GM23338 (cell line): ENCODE data around the gene TRMT61A. TPM values are rescaled to one million over a fixed set of nuclear protein-coding genes. Genes with fewer than 3 reads are reported as not detected.
A peak's percentile ranks its signal among the peaks of the same experiment; 100 is the strongest.

Source experiments
- ATAC-seq: fragments of 200-7000 bp; cut with Tn5 transposase; 3 replicates; pipeline ENCODE4 v1.9.1; 2020
- DNase-seq: peaks from one replicate; pipeline ENCODE4 v3.0.0-alpha.2; 2015; ENCODE audit warnings: low spot score
- H2AFZ ChIP-seq: fragments of 200-600 bp; sonication (generic); 2 replicates; pipeline ENCODE4 v1.8.0; 2016; ENCODE audit warnings: antibody characterized with exemption, mild to moderate bottlenecking, moderate library complexity
- H3F3A ChIP-seq: fragments of 200-600 bp; sonication (generic); replicated peaks from 2 replicates; pipeline ENCODE4 v1.8.0; 2017; ENCODE audit warnings: antibody characterized with exemption, mixed run types, low read depth
- H3K27ac ChIP-seq: fragments of 200-600 bp; sonication (generic); 2 replicates; pipeline ENCODE4 v1.6.1; 2016; ENCODE audit warnings: low read depth
- H3K27me3 ChIP-seq: fragments of 200-600 bp; sonication (generic); 2 replicates; pipeline ENCODE4 v1.8.0; 2016; ENCODE audit warnings: mild to moderate bottlenecking, mixed run types, moderate library complexity; ENCODE audit not compliant: insufficient read depth
- H3K36me3 ChIP-seq: fragments of 200-600 bp; sonication (generic); 2 replicates; pipeline ENCODE4 v1.8.0; 2016; ENCODE audit warnings: mild to moderate bottlenecking; ENCODE audit not compliant: insufficient read depth
- H3K4me1 ChIP-seq: fragments of 200-600 bp; sonication (generic); 2 replicates; pipeline ENCODE4 v1.8.0; 2016; ENCODE audit warnings: mild to moderate bottlenecking, moderate library complexity; ENCODE audit not compliant: insufficient read depth
- H3K4me2 ChIP-seq: fragments of 200-600 bp; sonication (generic); 2 replicates; pipeline ENCODE4 v1.7.1; 2017; ENCODE audit warnings: mixed run types
- H3K4me3 ChIP-seq: fragments of 200-600 bp; sonication (generic); 2 replicates; pipeline ENCODE4 v1.6.1; 2016; ENCODE audit warnings: mixed run types
- H3K79me2 ChIP-seq: fragments of 200-600 bp; sonication (generic); replicated peaks from 2 replicates; pipeline ENCODE4 v1.8.0; 2017; ENCODE audit warnings: mild to moderate bottlenecking; ENCODE audit not compliant: insufficient read depth
- H3K9me2 ChIP-seq: fragments of 200-600 bp; sonication (generic); 2 replicates; pipeline ENCODE4 v1.8.0; 2017; ENCODE audit not compliant: insufficient read depth
- H4K20me1 ChIP-seq: fragments of 200-600 bp; sonication (generic); replicated peaks from 2 replicates; pipeline ENCODE4 v1.8.0; 2017; ENCODE audit warnings: mild to moderate bottlenecking; ENCODE audit not compliant: insufficient read depth
- H3K27ac Mint-ChIP-seq: 2 replicates; pipeline ENCODE4 v1.8.0; 2020; ENCODE audit warnings: inconsistent platforms, mild to moderate bottlenecking, moderate library complexity, mixed read lengths
- H3K27me3 Mint-ChIP-seq: 3 replicates; pipeline ENCODE4 v1.8.0; 2022; ENCODE audit warnings: low read depth, mild to moderate bottlenecking, moderate library complexity, mixed read lengths, inconsistent platforms; ENCODE audit not compliant: insufficient read depth, poor library complexity
- H3K36me3 Mint-ChIP-seq: 3 replicates; pipeline ENCODE4 v1.8.0; 2021; ENCODE audit warnings: low read depth, mild to moderate bottlenecking, inconsistent platforms, moderate library complexity, mixed read lengths
- H3K4me1 Mint-ChIP-seq: 3 replicates; pipeline ENCODE4 v1.8.0; 2020; ENCODE audit warnings: mild to moderate bottlenecking, inconsistent platforms, mixed read lengths
- H3K4me3 Mint-ChIP-seq: 3 replicates; pipeline ENCODE4 v1.8.0; 2021; ENCODE audit warnings: moderate library complexity, mild to moderate bottlenecking, inconsistent platforms, mixed read lengths
- H3K9me3 Mint-ChIP-seq: 3 replicates; pipeline ENCODE4 v1.8.0; 2020; ENCODE audit warnings: moderate library complexity, mild to moderate bottlenecking, inconsistent platforms, mixed read lengths
- EZH2 ChIP-seq: fragments of 200-600 bp; sonication (generic); IDR thresholded peaks from one replicate; pipeline ENCODE4 v1.8.0; 2017; ENCODE audit warnings: antibody characterized with exemption, mild to moderate bottlenecking, low read depth; ENCODE audit not compliant: unreplicated experiment
- EZH2phosphoT487 ChIP-seq: fragments of 200-600 bp; sonication (generic); IDR thresholded peaks from one replicate; pipeline ENCODE4 v1.8.1; 2018; ENCODE audit warnings: antibody characterized with exemption; ENCODE audit not compliant: unreplicated experiment
- JUNB ChIP-seq: IDR thresholded peaks from one replicate; pipeline ENCODE4 v1.6.1; 2016; ENCODE audit warnings: antibody characterized with exemption; ENCODE audit not compliant: unreplicated experiment
- ZNF114 ChIP-seq: fragments of 250-450 bp; sonication (Bioruptor Pico); IDR thresholded peaks from 2 replicates; pipeline ENCODE4 v1.5.0; 2020; ENCODE audit warnings: mild to moderate bottlenecking, moderate library complexity
- ZNF331 ChIP-seq: fragments of 250-450 bp; sonication (Bioruptor Pico); IDR thresholded peaks from 2 replicates; pipeline ENCODE4 v1.5.0; 2020; ENCODE audit warnings: low read depth, mild to moderate bottlenecking, moderate library complexity
- polyA plus RNA-seq: library from polyadenylated mRNA; unstranded; fragments of >200 nt; fragmentation: Nextera tagmentation; extraction: Ambion mirVana; gene quantifications from 2 replicates; pipeline ENCODE4 v1.2.1, GENCODE V29; 2016
- total RNA-seq: library from RNA; depleted of rRNA; stranded (reverse); fragments of >200 nt; shearing (Covaris generic); gene quantifications from 2 replicates; pipeline ENCODE4 v1.2.3, GENCODE V29; 2014
- TF ChIP-seq, protein P1 (sequence below): IDR thresholded peaks from 2 replicates; pipeline ENCODE4 v1.6.1; 2016; ENCODE audit warnings: antibody characterized with exemption
- TF ChIP-seq, protein P2 (sequence below): fragments of 250-450 bp; sonication (Bioruptor Pico); IDR thresholded peaks from 2 replicates; pipeline ENCODE4 v1.5.0; 2020; ENCODE audit warnings: mild to moderate bottlenecking, moderate library complexity
- TF ChIP-seq, protein P3 (sequence below), 2 experiments: fragments of 200-600 bp in 1 of 2; sonication (generic) in 1 of 2; conservative IDR thresholded peaks; 2 replicates each; pipeline versions ENCODE4 v1.5.1 to v1.6.1; 2016 to 2017; ENCODE audit warnings: antibody characterized with exemption in 2 of 2, low read depth in 2 of 2, mild to moderate bottlenecking in 2 of 2, moderate library complexity in 1 of 2

The TRMT61A gene
- total and polyA plus RNA-seq, 2 experiments from 2014 or later, result 13.4 to 28.2 TPM

DNA sequence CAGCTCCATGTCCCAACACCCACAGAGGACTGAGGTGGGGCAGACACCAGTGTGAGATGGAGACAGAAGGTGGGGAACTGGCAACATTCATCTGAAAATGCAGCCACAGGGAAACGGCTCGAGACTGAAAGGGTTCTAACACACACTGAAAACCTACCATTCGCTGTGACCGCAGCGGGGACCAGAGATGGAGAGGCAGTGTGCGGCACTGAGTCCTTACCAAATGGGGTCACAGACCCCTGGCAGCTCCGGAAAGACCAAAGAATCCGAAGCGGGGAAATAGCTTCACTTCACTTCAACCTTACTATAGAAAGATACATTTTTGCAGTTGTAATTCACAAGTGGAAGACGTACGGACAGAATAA lies 23.8 kb downstream of the TRMT61A start:
- no peaks in the 10 kb centered on the region for H3K9me3 Mint-ChIP-seq
- no peak overlapping the region for H3K4me2 ChIP-seq
- no peak overlapping the region for H3K4me3 ChIP-seq
- ATAC-seq, result no peak
- H3K27ac Mint-ChIP-seq, result no peak overlapping the region
- H3K27me3 ChIP-seq, result no peaks in the 10 kb centered on the region
- H3F3A ChIP-seq, result peaks cover 7% of the 10 kb centered on the region
- H2AFZ ChIP-seq, result no peak overlapping the region
- no peak for TF ChIP-seq ZNF114 (CRISPR knock-in tag)
- no peak for TF ChIP-seq EZH2phosphoT487
- TF ChIP-seq EZH2, result no peak
- no peaks in the 10 kb centered on the region for H3K4me1 ChIP-seq
- no peaks in the 10 kb centered on the region for H3K36me3 ChIP-seq
- H3K79me2 ChIP-seq, result peaks cover 11% of the 10 kb centered on the region
- no peak for DNase-seq
- peaks cover 5% of the 10 kb centered on the region; the same call in 1 of the 3 replicates for H3K4me1 Mint-ChIP-seq
- H3K9me2 ChIP-seq, result no peaks in the 10 kb centered on the region
- peaks cover 4% of the 10 kb centered on the region; the same call in 1 of the 2 replicates for H4K20me1 ChIP-seq
- peaks cover 3% of the 10 kb centered on the region; the same call in 2 of the 3 replicates for H3K36me3 Mint-ChIP-seq
- no peak overlapping the region for H3K4me3 Mint-ChIP-seq
- peaks cover 9% of the 10 kb centered on the region for H3K27me3 Mint-ChIP-seq
- H3K27ac ChIP-seq, result no peak overlapping the region

DNA sequence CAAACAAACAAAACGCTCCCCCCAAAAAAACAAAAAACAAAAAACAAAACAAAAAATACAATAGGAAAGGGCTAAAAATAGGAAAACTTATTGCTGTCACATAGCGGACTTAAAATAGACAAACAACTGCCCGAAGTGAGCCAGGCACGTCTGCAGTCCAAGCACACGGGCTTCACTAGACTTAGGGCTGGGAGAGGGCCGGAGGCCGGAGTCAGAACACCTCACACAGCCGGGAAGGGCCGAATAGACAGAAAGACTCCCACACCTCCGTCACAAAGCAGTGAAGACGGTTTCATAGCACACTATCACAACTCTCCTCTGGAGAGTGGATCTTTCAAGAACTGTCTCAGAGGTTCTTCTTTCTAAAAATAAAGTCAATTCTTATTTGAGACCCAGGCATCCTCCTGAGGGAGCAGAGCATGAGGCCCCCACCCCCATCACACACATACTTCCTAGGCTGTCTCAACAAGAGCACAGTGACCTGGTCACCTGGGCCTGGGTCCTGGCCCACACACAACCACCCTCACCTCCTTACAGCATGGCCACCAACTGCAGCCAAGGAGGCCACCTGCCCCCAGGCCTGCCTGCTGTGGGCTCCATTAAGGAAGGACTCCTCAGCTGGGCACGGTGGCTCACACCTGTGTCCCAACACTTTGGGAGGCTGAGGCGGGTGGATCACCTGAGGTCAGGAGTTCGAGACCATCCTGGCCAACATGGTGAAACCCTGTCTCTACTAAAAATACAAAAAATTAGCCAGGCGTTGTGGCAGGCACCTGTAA lies 26.8 kb downstream of the TRMT61A start:
- H3K79me2 ChIP-seq, result peaks cover 40% of the 10 kb centered on the region
- H3K27ac Mint-ChIP-seq, result no peak overlapping the region
- TF ChIP-seq, protein P1, sequence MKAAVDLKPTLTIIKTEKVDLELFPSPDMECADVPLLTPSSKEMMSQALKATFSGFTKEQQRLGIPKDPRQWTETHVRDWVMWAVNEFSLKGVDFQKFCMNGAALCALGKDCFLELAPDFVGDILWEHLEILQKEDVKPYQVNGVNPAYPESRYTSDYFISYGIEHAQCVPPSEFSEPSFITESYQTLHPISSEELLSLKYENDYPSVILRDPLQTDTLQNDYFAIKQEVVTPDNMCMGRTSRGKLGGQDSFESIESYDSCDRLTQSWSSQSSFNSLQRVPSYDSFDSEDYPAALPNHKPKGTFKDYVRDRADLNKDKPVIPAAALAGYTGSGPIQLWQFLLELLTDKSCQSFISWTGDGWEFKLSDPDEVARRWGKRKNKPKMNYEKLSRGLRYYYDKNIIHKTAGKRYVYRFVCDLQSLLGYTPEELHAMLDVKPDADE, result no peak
- TF ChIP-seq ZNF114 (CRISPR knock-in tag), result no peak
- TF ChIP-seq, protein P2, sequence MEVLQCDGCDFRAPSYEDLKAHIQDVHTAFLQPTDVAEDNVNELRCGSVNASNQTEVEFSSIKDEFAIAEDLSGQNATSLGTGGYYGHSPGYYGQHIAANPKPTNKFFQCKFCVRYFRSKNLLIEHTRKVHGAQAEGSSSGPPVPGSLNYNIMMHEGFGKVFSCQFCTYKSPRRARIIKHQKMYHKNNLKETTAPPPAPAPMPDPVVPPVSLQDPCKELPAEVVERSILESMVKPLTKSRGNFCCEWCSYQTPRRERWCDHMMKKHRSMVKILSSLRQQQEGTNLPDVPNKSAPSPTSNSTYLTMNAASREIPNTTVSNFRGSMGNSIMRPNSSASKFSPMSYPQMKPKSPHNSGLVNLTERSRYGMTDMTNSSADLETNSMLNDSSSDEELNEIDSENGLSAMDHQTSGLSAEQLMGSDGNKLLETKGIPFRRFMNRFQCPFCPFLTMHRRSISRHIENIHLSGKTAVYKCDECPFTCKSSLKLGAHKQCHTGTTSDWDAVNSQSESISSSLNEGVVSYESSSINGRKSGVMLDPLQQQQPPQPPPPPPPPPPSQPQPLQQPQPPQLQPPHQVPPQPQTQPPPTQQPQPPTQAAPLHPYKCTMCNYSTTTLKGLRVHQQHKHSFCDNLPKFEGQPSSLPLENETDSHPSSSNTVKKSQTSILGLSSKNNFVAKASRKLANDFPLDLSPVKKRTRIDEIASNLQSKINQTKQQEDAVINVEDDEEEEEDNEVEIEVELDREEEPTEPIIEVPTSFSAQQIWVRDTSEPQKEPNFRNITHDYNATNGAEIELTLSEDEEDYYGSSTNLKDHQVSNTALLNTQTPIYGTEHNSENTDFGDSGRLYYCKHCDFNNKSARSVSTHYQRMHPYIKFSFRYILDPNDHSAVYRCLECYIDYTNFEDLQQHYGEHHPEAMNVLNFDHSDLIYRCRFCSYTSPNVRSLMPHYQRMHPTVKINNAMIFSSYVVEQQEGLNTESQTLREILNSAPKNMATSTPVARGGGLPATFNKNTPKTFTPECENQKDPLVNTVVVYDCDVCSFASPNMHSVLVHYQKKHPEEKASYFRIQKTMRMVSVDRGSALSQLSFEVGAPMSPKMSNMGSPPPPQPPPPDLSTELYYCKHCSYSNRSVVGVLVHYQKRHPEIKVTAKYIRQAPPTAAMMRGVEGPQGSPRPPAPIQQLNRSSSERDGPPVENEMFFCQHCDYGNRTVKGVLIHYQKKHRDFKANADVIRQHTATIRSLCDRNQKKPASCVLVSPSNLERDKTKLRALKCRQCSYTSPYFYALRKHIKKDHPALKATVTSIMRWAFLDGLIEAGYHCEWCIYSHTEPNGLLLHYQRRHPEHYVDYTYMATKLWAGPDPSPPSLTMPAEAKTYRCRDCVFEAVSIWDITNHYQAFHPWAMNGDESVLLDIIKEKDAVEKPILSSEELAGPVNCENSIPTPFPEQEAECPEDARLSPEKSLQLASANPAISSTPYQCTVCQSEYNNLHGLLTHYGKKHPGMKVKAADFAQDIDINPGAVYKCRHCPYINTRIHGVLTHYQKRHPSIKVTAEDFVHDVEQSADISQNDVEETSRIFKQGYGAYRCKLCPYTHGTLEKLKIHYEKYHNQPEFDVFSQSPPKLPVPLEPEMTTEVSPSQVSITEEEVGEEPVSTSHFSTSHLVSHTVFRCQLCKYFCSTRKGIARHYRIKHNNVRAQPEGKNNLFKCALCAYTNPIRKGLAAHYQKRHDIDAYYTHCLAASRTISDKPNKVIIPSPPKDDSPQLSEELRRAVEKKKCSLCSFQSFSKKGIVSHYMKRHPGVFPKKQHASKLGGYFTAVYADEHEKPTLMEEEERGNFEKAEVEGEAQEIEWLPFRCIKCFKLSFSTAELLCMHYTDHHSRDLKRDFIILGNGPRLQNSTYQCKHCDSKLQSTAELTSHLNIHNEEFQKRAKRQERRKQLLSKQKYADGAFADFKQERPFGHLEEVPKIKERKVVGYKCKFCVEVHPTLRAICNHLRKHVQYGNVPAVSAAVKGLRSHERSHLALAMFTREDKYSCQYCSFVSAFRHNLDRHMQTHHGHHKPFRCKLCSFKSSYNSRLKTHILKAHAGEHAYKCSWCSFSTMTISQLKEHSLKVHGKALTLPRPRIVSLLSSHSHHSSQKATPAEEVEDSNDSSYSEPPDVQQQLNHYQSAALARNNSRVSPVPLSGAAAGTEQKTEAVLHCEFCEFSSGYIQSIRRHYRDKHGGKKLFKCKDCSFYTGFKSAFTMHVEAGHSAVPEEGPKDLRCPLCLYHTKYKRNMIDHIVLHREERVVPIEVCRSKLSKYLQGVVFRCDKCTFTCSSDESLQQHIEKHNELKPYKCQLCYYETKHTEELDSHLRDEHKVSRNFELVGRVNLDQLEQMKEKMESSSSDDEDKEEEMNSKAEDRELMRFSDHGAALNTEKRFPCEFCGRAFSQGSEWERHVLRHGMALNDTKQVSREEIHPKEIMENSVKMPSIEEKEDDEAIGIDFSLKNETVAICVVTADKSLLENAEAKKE, result no peak
- TF ChIP-seq, protein P3, sequence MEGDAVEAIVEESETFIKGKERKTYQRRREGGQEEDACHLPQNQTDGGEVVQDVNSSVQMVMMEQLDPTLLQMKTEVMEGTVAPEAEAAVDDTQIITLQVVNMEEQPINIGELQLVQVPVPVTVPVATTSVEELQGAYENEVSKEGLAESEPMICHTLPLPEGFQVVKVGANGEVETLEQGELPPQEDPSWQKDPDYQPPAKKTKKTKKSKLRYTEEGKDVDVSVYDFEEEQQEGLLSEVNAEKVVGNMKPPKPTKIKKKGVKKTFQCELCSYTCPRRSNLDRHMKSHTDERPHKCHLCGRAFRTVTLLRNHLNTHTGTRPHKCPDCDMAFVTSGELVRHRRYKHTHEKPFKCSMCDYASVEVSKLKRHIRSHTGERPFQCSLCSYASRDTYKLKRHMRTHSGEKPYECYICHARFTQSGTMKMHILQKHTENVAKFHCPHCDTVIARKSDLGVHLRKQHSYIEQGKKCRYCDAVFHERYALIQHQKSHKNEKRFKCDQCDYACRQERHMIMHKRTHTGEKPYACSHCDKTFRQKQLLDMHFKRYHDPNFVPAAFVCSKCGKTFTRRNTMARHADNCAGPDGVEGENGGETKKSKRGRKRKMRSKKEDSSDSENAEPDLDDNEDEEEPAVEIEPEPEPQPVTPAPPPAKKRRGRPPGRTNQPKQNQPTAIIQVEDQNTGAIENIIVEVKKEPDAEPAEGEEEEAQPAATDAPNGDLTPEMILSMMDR (conservative IDR thresholded peaks at IDR 0.05; ENCODE audit: low read depth in 2 of 2), result no peak
- no peak for TF ChIP-seq JUNB
- TF ChIP-seq ZNF331 (CRISPR knock-in tag), result no peak
- TF ChIP-seq EZH2phosphoT487, result no peak

More for the DNA sequence above, 26.8 kb downstream of the TRMT61A start:
- peak; percentile 24; the same call in 2 of the 3 replicates for ATAC-seq
- Mint-ChIP-seq H3K36me3 (peaks cover 24% of the 10 kb centered on the region), H3K9me3 (no peaks in the 10 kb centered on the region), H3K27me3 (peaks cover 6% of the 10 kb centered on the region), H3K4me3 (no peak overlapping the region), H3K4me1 (peaks cover 13% of the 10 kb centered on the region)
- Histone ChIP-seq H3K36me3 (peaks cover 15% of the 10 kb centered on the region; the same call in 1 of the 2 replicates), H3K4me3 (no peak overlapping the region), H3K27ac (no peak overlapping the region), H3K4me1 (peaks cover under 1% of the 10 kb centered on the region; the same call in 1 of the 2 replicates), H3K9me2 (no peaks in the 10 kb centered on the region), H3K27me3 (no peaks in the 10 kb centered on the region), H3F3A (peaks cover 29% of the 10 kb centered on the region), H4K20me1 (peaks cover 17% of the 10 kb centered on the region), H2AFZ (no peak overlapping the region), H3K4me2 (no peak overlapping the region)
- DNase-seq, result no peak
